ENCODE data around the gene TPSD1. TPM values are rescaled to one million over a fixed set of nuclear protein-coding genes. Genes with fewer than 3 reads are reported as not detected.
"Not testable (repeated sequence)": the region's sequence is repeated elsewhere in the genome, so short reads cannot be mapped to it uniquely, and the experiment has no call there.

The TPSD1 gene
- total RNA-seq, 3 donors from 2014 or later = 0.35 to 4.3 (median 0.58) TPM

DNA sequence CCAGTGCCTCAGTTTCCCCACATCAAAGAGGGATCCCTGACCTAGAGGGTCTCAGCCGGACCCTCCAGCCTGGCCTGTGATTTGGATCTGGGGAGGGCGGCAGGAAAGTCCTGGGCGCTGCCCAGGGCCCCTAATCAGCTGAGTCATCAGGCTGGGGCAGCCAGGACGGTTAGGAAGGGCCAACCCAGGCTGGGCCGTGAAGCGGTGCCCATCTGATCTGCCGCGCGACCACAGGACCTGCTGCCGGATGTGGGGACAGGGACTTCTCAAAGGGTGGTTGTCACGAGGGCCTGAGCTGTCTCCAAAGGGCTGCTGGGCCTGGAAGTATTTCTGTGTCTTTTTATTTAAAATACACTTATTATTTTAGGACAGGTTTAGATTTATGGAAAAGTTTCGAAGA lies 11.0 kb upstream of the TPSD1 start:
- TF ChIP-seq, protein P1, sequence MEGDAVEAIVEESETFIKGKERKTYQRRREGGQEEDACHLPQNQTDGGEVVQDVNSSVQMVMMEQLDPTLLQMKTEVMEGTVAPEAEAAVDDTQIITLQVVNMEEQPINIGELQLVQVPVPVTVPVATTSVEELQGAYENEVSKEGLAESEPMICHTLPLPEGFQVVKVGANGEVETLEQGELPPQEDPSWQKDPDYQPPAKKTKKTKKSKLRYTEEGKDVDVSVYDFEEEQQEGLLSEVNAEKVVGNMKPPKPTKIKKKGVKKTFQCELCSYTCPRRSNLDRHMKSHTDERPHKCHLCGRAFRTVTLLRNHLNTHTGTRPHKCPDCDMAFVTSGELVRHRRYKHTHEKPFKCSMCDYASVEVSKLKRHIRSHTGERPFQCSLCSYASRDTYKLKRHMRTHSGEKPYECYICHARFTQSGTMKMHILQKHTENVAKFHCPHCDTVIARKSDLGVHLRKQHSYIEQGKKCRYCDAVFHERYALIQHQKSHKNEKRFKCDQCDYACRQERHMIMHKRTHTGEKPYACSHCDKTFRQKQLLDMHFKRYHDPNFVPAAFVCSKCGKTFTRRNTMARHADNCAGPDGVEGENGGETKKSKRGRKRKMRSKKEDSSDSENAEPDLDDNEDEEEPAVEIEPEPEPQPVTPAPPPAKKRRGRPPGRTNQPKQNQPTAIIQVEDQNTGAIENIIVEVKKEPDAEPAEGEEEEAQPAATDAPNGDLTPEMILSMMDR (IDR thresholded peaks at IDR 0.05) = no peak
- no peaks in the 10 kb centered on the region for H3K4me1 ChIP-seq (ENCODE audit: low read depth)
- ATAC-seq = peak; percentile 21

DNA sequence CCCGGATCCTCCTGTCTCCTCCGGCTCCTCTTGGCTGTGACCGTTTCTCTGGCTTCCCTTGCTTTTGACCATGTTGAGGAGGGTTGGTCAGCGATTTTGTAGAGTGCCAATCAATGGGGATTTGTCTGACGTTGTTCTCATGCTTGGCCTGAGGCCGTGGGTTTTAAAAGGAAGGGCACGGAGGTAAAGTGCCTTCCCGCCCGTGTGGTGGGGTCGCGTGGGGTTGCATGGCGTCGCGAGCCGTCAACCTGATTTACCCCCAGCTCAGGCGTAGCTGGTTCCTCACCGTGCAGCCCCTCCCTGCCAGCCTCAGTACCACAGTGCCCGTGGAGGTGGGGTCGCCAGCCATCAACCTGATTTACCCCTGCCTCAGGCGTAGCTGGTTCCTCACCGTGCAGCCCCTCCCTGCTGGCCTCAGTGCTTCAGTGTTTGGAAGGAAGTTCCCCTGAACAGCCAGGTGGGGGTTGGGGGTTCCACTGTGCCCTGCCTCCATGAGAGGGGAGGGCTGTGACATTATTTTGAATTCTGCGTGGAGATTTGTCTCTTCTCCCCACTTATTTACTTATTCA lies 10.3 kb upstream of the TPSD1 start:
- no peaks in the 10 kb centered on the region for H3K36me3 ChIP-seq (ENCODE audit: low read depth)
- H3K4me3 ChIP-seq = no peak overlapping the region
- peak in 1 of 3 donors; percentile 19 for DNase-seq
- ATAC-seq = no peak
- no peaks in the 10 kb centered on the region for H3K9me3 ChIP-seq
- H3K4me1 ChIP-seq (ENCODE audit: low read depth) = no peaks in the 10 kb centered on the region
- intact Hi-C loops (cut with DNase I, micrococcal nuclease) = no loop called here
- TF ChIP-seq, protein P1 (IDR thresholded peaks at IDR 0.05) = no peak

More for the DNA sequence above, 11.0 kb upstream of the TPSD1 start:
- H3K4me3 ChIP-seq = no peak overlapping the region
- H3K9me3 ChIP-seq = no peaks in the 10 kb centered on the region
- peak in 1 of 3 donors; percentile 48 for DNase-seq
- intact Hi-C loops (cut with DNase I, micrococcal nuclease) = no loop called here
- no peaks in the 10 kb centered on the region for H3K36me3 ChIP-seq (ENCODE audit: low read depth)

DNA sequence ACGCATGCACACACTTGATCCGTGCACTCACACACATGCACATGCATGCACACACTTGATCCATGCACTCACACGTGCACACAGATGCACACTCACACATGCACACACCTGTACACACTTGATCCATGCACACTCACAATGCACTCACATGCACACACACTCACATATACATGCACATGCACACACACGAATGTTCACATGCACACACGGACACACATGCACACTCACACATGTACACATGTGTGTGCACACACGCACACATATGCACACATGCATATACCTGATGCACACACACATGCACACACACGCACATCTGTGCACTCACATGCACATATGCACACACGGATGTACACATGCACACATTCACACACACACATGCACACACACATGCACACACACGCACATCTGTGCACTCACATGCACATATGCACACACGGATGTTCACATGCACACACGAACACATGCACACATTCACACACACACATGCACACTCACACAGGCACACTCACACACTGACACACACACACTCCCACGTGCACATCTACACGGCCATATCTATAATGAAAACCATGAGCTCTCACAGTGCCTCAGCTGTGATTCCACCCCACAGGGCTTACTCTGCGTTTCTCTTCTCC lies 7.8 kb upstream of the TPSD1 start:
- H3K4me3 ChIP-seq; ATAC-seq; intact Hi-C loops (cut with DNase I, micrococcal nuclease): not testable (repeated sequence)

DNA sequence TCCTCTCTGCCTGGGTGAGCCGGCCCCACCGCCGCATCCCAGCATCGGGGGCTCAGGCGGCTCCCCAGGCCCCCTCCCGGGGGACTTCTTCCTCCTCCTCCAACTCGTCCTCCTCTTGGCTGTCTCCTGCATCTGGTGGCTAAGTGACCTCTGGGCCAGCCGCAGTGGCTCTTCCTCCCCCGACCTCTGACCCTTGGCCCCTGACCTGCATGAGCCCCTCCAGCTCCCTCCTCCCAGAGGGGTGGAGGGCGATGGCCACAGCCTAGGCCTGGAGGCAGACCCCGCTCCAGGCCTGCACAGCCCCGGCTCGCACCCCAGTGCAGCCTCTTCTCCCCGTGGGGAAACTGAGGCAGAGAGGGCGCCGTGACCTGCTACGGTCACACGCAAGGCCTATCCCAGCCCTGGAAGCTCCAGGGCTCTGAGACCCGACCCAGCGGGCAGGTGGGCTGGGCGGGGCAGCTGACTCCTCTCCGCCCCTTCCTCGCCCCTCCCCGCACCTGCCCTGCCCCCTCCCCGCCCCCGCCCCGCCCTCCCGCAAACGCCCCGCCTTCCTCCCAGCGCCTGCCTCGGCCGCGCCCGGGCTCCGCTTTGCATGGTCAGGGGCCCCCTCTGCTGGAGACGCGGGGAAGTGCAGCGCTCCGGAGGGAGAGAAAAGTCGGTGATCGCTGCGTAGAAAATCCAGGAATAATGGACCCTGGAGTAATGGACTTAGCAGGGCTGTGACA lies 6.7 kb upstream of the TPSD1 start:
- H3K9me3 ChIP-seq; intact Hi-C loops (cut with DNase I, micrococcal nuclease); H3K4me3 ChIP-seq; H3K36me3 ChIP-seq (ENCODE audit: low read depth); H3K4me1 ChIP-seq (ENCODE audit: low read depth): not testable (repeated sequence)
- ATAC-seq = peak; percentile 93
- DNase-seq = peak in 1 of 3 donors; percentile 24

More for the DNA sequence above, 7.8 kb upstream of the TPSD1 start:
- H3K9me3 ChIP-seq; H3K36me3 ChIP-seq (ENCODE audit: low read depth); H3K4me1 ChIP-seq (ENCODE audit: low read depth): not testable (repeated sequence)
- peak in 1 of 3 donors; percentile 8 for DNase-seq

DNA sequence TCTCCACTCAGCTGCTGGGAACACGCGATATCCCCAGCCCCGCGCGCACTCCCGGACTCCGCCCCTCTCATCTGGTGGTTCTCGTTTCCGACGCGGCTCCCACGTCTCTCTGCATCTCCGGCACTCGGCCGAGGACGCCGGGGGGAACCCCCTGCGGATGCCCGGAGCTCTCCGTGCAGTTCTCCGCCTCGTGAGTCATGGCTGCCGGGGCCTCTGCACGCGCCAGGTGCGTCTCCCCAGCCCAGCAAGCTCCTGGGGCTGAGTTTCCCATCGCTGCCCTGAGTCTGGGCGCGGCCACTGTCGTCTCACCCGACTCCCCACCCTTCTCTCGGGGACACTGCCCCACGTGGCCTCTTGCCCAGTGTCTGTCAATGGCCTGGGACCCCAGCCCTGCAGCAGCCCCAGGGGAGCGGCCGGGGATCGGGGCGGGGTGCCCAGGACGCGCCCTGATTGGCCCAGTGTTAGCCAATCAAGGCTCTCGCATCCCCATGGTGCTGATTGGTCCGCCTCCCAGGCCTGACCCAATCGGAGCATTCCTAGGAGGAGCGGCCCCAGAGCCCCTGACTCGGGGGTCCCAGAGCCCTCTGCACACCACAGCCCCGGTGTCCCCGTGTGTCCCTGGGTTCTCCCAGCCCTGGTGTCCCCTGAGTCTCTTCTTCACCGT lies 2.0 kb upstream of the TPSD1 start:
- ATAC-seq = peak; percentile 8
- DNase-seq; intact Hi-C loops (cut with DNase I, micrococcal nuclease); H3K4me3 ChIP-seq; H3K36me3 ChIP-seq (ENCODE audit: low read depth); H3K9me3 ChIP-seq; H3K4me1 ChIP-seq (ENCODE audit: low read depth): not testable (repeated sequence)

DNA sequence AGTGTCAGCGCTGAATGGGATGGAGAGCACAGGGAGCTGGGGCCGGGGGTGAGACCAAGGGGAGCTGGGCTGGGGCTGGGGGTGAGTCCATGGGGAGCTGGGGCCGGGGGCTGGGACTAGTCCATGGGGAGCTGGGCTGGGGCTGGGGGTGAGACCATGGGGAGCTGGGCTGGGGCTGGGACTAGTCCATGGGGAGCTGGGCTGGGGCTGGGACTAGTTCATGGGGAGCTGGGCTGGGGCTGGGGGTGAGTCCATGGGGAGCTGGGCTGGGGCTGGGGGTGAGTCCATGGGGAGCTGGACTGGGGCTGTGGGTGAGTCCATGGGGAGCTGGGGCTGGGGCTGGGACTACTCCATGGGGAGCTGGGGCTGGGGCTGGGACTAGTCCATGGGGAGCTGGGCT lies 1.0 kb upstream of the TPSD1 start:
- intact Hi-C loops (cut with DNase I, micrococcal nuclease); ATAC-seq; H3K36me3 ChIP-seq (ENCODE audit: low read depth); H3K9me3 ChIP-seq; H3K4me3 ChIP-seq; H3K4me1 ChIP-seq (ENCODE audit: low read depth): not testable (repeated sequence)
- DNase-seq = peak in 1 of 3 donors; percentile 26

DNA sequence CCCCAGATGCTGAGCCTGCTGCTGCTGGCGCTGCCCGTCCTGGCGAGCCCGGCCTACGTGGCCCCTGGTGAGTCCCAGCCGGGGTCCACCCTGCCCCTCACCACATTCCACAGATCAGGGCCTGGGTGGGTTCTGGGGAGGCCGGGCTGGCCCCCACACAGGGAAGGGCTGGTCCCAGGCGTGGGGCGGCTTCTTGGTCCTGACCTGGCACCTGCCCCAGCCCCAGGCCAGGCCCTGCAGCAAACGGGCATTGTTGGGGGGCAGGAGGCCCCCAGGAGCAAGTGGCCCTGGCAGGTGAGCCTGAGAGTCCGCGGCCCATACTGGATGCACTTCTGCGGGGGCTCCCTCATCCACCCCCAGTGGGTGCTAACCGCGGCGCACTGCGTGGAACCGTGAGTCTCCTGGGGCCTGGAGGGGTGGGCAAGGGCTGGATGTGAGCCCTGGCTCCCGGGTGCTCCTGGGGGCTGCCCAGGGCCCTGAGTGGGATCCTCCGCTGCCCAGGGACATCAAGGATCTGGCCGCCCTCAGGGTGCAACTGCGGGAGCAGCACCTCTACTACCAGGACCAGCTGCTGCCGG lies 516 bp downstream of the TPSD1 start:
- H3K4me3 ChIP-seq; intact Hi-C loops (cut with DNase I, micrococcal nuclease); ATAC-seq; H3K9me3 ChIP-seq; H3K4me1 ChIP-seq (ENCODE audit: low read depth); H3K36me3 ChIP-seq (ENCODE audit: low read depth): not testable (repeated sequence)
- DNase-seq = peak in 1 of 3 donors; percentile 40

Data from mucosa of descending colon (tissue), 3 donors.